GM21619 (cell line): Measurements from ENCODE around the gene STAT4.

Experiments
- ATAC-seq: cut with Tn5 transposase; IDR thresholded peaks from one replicate; pipeline ENCODE4 v1.9.1; 2021; ENCODE audit not compliant: unreplicated experiment

Gene STAT4

DNA sequence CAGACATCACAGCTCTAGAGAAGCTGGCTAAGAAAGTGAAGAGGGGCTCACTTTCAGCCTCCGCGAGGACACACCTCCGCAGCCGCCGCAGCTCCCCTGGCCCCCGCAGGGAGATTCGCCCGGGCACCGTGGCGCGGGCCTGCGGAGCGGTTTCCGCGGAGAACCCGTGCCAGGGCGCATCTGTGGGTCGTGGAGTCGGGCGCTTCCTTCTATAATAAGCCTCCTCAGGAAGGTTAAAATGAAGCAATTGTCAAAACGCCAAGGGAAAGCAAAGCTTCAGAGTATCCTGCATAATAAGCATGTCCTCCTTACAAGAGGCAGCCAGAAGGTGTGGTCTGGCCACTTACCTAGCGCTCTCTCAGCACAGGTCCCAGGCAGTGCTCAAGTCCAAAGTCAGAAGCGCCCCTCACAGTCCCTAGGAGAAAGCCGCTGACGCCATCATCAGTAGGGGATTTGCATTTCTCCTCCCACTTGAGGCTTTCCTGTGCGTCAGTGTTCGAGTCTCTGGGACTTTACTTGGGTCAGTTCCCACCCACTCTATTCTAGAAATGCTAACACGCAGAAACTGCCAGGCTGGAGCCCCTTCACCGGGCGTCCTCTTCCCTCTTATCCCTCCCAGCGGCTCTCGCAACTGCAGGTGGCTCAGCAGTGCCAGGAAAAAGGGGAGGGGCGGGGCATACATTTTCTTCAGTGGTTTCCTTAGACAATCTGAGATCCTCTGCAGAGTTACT lies at the start of gene STAT4:
STAT4 (minus strand) TSS at position 395 of the 731 bp plus-strand sequence. CDS start 2,791 bp downstream, outside the sequence.
- ATAC-seq: peak; percentile 86

- ATAC-seq: no peak
These were observed 49.2 kb upstream of the STAT4 start for GRCh38 chr2:191199929-191200512.

DNA sequence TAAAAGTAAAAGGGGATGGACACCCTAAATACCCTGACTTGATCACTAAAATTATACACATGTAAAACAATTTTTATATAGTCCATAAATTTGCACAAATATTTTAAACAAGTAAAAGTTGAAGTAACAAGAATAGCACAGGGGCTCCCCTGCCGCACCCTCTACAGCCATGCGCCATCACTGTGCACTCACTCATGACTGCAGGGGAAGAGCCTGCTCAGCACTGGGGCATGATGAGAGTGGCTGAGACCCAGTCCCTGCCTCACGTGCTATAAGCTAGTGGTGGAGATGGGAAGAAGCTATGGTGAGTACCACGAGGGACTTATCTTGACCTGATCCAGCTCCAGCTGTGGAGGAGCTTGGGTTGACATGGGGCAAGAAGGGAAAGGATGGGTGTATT lies 47.5 kb upstream of the STAT4 start:
- no peak for ATAC-seq

DNA sequence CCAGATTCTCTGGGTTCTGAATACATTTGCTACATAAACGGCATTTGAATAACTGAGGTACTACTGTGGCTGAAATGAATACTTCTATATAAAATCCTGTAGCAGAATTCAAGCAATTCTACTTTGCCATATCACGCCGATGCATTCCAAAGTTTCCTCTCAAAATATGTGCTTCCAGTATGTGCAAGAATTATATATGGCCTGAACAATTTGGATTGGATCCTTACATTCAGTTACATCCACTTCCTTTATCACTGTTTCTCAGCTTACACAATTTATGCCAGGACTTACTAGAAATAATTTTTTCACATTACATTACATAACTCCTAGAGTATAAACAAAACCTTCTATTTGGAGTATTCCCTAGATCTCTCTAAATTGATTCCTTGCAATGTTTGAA lies 46.3 kb upstream of the STAT4 start:
- no peak for ATAC-seq

DNA sequence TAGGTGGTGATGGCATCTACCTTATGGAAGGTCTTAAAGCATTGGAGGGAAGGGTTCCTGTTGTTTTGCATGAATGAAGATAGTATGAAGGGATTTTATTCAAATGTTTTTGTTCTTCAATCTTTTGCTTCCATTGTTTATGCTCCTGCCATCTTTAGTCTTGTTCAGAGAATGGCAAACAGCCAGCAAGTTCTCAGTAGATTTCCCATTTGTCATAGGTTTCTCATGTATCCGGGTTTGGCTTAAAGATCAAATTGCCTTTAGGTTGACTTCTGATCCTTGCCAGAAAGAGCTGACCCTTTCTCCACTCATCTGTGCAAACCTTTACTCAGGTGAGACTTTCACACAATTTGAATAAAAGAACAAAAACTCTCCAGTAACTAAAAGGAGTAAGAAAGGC lies 44.2 kb upstream of the STAT4 start:
- ATAC-seq: no peak

- no peak for ATAC-seq
These were observed 40.2 kb upstream of the STAT4 start for GRCh38 chr2:191190861-191191552.

DNA sequence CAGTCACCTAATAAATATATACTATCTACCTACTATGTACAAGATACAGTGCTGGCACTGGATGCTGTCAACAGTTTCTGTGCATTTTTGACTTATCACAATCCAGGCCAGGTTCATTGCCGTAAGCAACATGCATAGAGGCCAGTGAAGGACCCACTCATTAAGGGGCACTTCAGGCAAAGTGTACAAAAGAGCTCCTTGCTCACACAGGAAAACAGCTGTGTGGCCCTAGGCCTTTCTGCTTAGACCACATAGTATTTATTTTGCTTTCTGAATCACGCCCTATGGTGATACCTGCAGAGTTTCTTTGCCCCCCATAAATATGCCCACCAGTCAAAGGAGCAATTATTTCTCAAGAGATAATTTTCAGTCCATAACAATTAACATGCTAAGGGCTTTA lies 39.6 kb upstream of the STAT4 start:
- no peak for ATAC-seq

GRCh38 chr2:191189112-191189635 lies 38.4 kb upstream of the STAT4 start:
- ATAC-seq: no peak

- ATAC-seq: no peak
These were observed 37.8 kb upstream of the STAT4 start for GRCh38 chr2:191188550-191189093.

- no peak for ATAC-seq
These were observed 36.5 kb upstream of the STAT4 start for GRCh38 chr2:191187105-191187829.

DNA sequence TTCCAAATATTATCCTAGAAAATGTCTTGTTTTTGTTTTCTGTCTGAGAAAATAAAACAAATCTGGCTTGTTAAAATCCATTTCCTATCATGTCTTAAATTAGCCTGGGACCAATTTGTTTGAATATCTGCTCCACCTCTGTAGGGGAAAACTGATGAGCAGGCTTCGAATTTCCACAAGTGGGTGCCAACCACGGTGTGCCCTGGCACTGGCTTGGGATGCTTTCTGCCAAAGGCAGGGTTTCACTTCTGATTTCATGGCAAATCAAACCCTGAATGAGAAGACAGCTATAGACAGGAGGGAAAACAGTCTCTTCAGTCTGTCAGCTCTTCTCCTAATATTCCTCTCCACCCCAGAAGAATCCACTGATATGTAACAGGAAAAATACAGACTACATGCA lies 33.7 kb upstream of the STAT4 start:
- ATAC-seq: no peak

DNA sequence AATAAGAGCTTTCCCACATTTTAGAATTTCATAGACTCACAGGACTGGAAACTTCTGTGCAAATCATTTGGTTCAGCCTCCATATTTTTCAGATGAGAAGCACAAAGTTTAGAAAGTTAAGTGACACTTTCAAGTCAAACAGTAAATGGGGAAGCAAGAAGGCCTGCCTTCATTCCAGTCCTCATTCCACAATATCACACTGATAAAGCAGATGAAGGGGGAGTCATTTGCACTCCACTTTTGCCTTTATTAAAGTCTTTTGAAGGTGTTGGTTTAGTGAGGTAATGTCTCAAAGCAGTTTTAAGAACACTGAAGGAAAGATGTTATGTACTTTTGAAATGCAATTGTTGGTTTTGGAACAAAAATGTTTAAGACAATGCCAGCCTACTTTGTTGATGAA lies 32.7 kb upstream of the STAT4 start:
- ATAC-seq: no peak

GRCh38 chr2:191183081-191183480 lies 32.3 kb upstream of the STAT4 start:
- ATAC-seq: no peak

GRCh38 chr2:191180713-191181112 lies 29.9 kb upstream of the STAT4 start:
- no peak for ATAC-seq

DNA sequence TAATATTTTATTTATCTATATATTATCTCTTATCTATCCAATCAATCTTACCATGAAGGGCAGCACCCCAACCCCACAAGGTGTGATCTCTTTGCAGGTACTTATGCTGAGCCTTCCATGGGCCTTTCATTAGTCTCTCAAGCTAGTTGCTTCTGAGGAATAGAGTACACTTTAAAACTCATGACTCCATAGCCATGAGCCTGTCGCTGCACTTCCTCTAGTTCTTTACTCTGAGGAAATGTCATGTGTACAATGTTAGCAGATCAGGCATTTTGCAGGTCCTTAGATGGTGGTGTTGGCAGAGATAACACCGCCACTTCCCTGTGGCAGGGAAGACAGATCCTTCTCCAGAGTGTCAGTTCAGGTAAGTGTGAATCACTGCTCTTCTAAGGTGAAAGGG lies 29.5 kb upstream of the STAT4 start:
- no peak for ATAC-seq

GRCh38 chr2:191178806-191179514 lies 28.2 kb upstream of the STAT4 start:
- ATAC-seq: no peak

GRCh38 chr2:191177751-191178736 lies 27.2 kb upstream of the STAT4 start:
- no peak for ATAC-seq

GRCh38 chr2:191176801-191177438 lies 26.1 kb upstream of the STAT4 start:
- ATAC-seq: no peak

DNA sequence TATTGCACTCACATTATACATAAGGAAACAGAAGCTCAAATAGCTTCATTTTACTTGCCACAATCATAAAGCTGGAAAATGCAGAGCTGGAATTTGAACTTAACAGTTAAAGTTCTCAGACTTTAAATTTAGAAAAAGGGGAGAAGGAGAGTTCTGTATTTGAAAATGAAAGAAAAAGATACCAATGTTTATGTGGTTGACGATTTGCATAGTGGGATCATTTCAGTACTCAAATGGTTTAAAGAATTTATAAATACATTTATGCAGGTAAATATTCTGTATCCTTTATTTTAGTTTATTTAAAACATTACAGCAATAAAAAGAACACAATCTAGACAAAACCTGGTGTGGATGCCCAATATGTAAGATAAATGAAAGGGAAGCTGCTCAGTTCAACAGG lies 25.5 kb upstream of the STAT4 start:
- ATAC-seq: no peak
